ENCODE results near the gene TMED7.

Gene TMED7

GRCh38 chr5:115626445-115626823 lies 598 bp upstream of the TMED7 start:
- DNase-seq, result no peak

- no peak for DNase-seq
Observed at GRCh38 chr5:115624994-115625393, 842 bp downstream of the TMED7 start.

- DNase-seq, result no peak
Observed at GRCh38 chr5:115623658-115624057, 2.2 kb downstream of the TMED7 start.

- no peak for DNase-seq
Observed at GRCh38 chr5:115621365-115621900, 4.4 kb downstream of the TMED7 start.

- no peak for DNase-seq
Observed at GRCh38 chr5:115616892-115617291, 8.9 kb downstream of the TMED7 start.

- no peak for DNase-seq
Observed at GRCh38 chr5:115616472-115616871, 9.4 kb downstream of the TMED7 start.

GRCh38 chr5:115611873-115612272 lies 14.0 kb downstream of the TMED7 start:
- no peak for DNase-seq

- DNase-seq, result no peak
Observed at GRCh38 chr5:115607935-115608334, 17.9 kb downstream of the TMED7 start.

GRCh38 chr5:115605436-115605835 lies 20.4 kb downstream of the TMED7 start:
- no peak for DNase-seq

GRCh38 chr5:115602591-115603125 lies 23.2 kb downstream of the TMED7 start:
- no peak for DNase-seq

GRCh38 chr5:115601701-115602590 lies 23.9 kb downstream of the TMED7 start, which contains the start of gene TICAM2:
Gene TICAM2 (minus strand): TSS chr5:115602479. CDS start chr5:115581256, 21,223 bp downstream.
- DNase-seq, result peak; percentile 46 to 51

GRCh38 chr5:115600766-115601165 lies 25.1 kb downstream of the TMED7 start:
- DNase-seq, result no peak

- DNase-seq, result no peak
Observed at GRCh38 chr5:115599924-115600323, 25.9 kb downstream of the TMED7 start.

GRCh38 chr5:115599502-115599901 lies 26.3 kb downstream of the TMED7 start:
- no peak for DNase-seq

GRCh38 chr5:115594128-115595047 lies 31.4 kb downstream of the TMED7 start:
- DNase-seq, result no peak

GRCh38 chr5:115589043-115589442 lies 36.8 kb downstream of the TMED7 start:
- no peak for DNase-seq

- no peak for DNase-seq
Observed at GRCh38 chr5:115588640-115589039, 37.2 kb downstream of the TMED7 start.

- DNase-seq, result no peak
Observed at GRCh38 chr5:115586525-115587146, 39.2 kb downstream of the TMED7 start.

GRCh38 chr5:115585265-115585664 lies 40.6 kb downstream of the TMED7 start:
- no peak for DNase-seq

- DNase-seq, result no peak
Observed at GRCh38 chr5:115584501-115584900, 41.3 kb downstream of the TMED7 start.

GRCh38 chr5:115583474-115583873 lies 42.4 kb downstream of the TMED7 start:
- DNase-seq, result no peak

- DNase-seq, result no peak
Observed at GRCh38 chr5:115580941-115581340, 44.9 kb downstream of the TMED7 start.

GRCh38 chr5:115579747-115580173 lies 46.1 kb downstream of the TMED7 start:
- DNase-seq, result no peak

All from stimulated activated CD4-positive, alpha-beta T cell treated with anti-CD3 and anti-CD28 coated beads, Interleukin-2, amount 100 ng/mL, for 48 hours (primary cell).